Stimulated activated CD8-positive, alpha-beta memory T cell treated with anti-CD3 and anti-CD28 coated beads, Interleukin-12 subunit alpha, Interleukin-12 subunit beta, amount 100 ng/mL, for 4 hours (primary cell): ENCODE results near the gene CCR5.
"Not testable (repeated sequence)": the region's sequence is repeated elsewhere in the genome, so short reads cannot be mapped to it uniquely, and the experiment has no call there.

ENCODE experiments used
- DNase-seq: peaks from one replicate; pipeline ENCODE4 v3.0.0-alpha.2; 2020; ENCODE audit warnings: low read depth

Gene CCR5

DNA sequence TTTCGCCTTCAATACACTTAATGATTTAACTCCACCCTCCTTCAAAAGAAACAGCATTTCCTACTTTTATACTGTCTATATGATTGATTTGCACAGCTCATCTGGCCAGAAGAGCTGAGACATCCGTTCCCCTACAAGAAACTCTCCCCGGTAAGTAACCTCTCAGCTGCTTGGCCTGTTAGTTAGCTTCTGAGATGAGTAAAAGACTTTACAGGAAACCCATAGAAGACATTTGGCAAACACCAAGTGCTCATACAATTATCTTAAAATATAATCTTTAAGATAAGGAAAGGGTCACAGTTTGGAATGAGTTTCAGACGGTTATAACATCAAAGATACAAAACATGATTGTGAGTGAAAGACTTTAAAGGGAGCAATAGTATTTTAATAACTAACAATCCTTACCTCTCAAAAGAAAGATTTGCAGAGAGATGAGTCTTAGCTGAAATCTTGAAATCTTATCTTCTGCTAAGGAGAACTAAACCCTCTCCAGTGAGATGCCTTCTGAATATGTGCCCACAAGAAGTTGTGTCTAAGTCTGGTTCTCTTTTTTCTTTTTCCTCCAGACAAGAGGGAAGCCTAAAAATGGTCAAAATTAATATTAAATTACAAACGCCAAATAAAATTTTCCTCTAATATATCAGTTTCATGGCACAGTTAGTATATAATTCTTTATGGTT is at the start of gene CCR5:
Gene CCR5 (plus strand): TSS at position 108 of the 680 bp plus-strand sequence. CDS start 1,957 bp downstream, outside the sequence.
- DNase-seq, result no peak

DNA sequence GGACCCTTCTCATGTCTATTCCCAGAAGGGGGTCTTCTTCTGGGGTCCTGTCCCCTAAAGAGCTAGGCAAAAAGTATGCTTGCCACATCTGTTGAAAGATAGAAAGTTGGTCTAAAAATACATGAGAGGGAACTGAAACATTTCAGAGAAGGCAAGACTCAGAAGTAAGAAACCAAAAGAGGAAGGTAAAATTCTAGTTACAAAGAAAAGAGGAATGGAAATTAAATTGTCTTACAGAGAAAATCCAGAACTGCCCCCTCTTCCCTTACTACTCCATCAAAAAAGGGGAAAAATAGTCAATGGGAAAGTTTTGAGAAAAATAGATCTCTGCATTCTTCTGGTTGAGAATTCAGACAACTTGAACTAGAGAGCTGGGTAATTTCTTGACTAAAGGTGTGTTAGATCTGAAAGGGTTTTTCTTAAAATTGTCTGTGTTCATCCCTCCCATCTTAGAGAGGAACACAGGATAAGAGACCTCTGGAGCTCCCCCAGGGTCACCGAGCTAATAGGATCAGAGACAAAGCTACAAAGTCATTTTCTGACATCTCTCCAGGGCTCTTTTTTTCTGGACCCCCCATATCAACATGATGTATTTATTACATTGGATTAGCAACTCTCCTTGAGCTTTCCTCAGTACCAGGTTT is 49.2 kb upstream of the CCR5 start:
- no peak for DNase-seq

DNA sequence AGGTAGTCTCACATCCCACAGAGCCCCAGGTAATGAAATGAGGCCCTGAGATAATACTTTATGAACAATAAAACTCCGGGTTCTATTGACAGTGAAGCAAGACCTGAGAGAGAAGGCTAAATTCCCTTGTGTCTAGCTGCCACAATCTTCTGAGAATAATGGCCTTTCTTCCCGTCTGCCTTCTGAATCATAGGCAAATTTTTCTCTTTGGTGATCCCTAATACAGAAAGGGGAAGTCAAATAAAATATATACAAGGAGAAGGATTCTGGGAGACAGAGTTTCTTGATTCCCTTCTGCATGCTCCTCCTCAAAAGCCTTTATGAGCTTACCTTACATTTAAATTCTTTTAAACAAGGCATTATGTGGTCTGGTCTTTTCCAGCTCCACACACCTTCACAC is 46.7 kb upstream of the CCR5 start:
- DNase-seq, result no peak

DNA sequence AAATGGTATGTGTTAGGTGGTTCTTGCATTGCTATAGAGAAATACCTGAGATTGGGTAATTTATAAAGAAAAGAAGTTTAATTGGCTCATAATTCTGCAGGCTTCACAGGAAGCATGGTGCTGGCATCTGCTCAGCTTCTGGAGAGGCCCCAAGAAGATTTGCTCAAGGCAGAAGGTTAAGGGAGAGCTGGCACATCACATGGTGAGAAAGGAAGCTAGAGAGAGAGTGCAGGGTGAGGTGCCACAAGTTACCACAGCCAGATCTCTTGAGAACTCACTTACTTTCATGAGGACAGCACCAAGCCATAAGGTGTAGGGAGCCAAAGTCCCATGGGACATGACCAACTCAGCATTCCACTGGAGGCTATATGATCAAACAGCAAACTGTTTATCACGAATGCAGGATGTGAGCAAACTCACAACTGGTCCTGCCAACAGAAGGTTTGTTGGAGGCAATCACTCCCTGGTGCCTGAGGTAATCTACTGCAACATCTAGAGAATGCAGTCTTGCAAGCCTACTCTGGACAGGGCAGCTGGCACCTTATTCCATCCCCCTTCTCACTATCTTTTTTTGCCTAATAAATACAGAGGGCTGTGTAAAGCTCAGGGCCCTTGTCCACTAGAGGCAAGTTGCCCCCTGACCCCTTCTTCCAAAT is 45.0 kb upstream of the CCR5 start:
- DNase-seq, result no peak

DNA sequence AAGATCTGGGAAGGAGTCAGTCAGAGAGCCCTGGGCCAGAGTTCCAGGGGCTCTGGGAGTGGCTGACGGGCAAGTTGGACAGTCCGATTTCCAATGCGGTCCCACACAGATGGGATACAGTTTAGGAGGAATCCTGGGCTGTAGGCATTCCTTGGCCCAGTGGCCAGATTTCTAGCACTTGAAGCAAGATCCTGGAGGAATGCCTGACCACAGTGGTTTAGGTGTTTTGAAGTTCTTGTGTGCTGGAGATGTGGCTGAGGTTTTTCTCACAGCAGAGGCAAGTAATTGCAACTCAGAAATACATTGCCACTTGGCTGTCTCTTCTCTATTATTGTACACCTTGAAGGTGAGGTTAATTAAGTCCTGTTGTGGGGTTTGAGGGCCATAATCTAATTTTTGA is 40.1 kb upstream of the CCR5 start:
- DNase-seq, result not testable (repeated sequence)

DNA sequence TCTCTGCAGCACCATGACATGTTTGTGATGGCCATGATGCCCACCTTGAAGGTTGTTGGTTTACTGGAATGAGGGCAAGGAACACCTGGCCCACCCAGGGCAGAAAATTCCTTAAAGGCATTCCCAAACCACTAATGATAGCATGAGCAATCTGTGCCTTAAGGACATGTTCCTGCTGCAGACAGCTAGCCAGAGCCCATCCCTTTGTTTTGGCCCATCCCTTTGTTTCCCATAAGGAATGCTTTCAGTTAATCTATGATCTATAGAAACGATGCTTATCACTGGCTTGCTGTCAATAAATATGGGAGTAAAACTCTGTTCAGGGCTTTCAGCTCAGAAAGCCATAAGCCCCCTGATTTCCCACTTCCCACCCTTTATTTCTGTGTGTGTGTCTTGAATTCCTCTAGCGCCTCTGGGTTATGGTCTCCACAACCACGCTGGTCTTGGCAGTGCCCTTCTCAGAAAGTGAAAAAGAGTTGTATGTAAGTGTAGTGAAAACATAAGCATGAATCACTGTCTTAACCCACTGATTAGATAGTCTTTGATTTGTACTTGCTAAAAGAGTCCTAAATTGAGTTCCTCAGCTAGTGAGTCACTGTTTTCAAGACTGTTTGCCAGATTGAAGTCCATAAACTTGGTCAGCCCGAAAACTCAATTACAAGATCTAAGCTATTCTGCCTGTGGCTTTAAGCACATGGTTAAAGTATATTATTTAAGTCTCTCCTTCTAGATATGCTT is 35.8 kb upstream of the CCR5 start:
- no peak for DNase-seq

DNA sequence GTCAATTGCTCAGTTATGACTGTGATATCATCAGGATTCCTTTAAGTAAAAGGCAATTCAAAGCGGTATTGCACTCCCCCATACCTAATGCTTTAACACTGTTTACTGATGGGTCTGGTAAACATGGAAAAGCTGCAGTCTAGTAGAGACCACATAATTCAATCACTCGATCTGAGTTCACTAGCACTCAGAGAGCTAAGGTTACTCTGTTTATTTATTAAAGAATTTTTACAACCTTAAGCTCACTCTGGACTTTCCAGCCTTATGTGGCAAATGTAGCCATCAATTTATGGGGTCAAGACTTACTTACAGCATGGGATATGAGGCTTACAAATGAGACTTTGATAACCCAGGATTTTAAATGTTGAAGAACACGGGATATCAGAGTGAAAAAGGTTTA is 35.2 kb upstream of the CCR5 start:
- no peak for DNase-seq

DNA sequence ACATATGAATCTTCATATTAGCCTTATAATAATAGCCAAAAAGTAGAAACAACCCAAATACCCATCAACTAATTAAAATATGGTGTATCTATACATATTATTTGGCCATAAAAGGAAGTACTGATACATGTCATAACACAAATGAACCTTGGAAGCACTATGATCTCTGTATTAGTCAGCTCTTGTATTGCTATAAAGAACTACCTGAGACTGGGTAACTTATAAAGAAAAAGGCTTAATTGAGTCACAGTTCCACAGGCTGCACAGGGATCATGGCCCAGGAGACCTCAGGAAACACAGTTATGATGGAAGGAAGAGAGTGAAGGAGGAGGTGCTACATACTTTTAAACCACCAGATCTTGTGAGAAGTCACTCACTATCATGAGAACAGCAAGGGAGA is 32.8 kb upstream of the CCR5 start:
- no peak for DNase-seq

DNA sequence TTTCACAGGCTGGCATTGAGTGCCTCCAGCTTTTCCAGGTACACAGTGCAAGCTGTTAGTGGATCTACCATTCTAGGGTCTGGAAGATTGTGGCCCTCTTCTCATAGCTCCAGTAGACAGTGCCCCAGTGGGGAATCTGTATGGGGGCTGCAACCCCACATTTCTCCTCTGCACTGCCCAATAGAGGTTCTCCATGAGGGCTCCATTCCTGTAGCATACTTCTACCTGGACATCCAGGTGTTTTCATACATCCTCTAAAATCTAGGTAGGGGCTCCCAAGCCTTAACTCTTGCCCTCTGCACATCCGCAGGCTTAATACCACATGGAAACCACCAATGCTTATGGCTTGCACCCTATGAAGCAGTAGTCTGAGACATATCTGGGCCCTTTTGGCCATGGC is 31.9 kb upstream of the CCR5 start:
- DNase-seq, result no peak

DNA sequence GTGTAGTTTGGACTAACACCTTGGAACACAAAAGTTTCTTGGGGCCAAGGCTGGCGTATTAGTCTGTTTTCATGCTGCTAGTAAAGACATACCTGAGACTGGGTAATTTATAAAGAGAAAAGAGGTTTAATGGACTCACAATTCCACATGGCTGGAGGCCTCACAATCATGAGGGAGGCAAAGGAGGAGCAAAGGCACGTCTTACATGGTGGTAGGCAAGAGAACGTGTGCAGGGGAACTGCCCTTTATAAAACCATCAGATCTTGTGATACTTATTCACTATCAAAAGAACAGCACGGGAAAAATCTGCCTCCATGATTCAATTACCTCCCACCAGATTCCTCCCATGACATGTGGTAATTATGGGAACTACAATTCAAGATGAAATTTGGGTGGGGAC is 26.3 kb upstream of the CCR5 start:
- no peak for DNase-seq

DNA sequence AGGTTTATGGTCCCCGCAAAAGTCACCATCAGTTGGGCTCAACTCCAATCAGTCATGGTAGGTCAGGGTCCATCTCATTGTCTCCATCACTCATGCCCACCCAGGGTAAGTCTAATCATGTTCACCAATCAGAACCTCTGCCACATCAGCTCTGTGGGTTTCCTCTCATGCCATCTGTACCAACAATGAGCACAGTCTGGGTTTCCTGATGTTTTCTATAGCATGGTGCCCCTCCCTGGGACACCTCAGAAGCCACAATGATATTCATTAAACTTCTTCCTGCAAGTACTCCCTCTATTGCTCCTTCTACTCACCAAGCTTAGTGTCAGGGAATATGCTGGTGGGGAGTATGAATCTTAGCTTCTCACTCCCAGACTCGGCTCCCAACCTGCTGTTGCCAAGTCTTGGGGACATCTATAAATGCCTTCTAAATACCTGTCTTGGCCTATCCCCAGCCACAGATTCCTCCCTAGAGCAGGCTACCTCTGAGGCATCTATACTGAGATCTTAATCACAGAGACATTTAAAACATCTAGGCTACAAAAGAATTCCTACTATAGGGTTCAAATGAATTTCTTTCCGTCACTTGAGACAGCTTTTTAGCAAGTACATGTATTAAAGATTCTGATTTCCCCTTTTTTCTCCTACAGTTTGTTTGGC is 21.8 kb upstream of the CCR5 start:
- DNase-seq, result no peak

DNA sequence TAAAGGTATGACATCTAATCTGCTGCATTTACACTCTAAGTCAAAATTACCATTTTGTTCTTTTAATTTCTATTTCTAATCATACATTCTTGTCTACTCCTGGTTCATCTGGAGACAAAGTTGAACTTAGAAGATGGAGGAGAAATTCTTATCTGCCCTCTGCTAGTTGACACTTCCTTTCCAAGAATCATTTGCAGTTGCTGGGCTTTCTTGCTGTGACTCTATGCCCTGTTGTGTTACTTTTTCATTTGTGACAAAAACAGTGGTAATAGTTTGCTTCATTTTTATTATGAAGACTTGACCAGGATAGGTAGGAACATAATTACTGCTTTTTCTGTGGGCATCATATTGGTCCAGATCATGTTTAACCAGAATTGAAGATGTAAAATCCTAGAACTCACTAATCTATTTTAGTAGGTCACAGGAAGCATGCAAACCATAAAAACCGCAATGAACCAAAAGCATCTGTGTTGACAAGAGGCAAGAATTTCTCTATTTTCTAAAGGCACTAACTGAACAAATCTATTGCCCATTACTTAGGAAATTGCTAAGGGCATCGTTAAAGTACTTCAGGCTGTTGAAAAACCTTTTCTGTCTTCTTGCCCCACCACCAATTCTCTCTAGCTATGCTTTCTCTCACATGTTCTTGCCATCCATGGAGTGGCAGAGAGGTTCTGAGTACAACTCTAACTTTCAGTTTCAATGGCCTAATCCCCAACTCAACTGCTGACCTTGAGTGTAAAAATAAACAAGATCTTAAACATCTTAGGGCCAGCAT is 21.1 kb upstream of the CCR5 start:
- no peak for DNase-seq

DNA sequence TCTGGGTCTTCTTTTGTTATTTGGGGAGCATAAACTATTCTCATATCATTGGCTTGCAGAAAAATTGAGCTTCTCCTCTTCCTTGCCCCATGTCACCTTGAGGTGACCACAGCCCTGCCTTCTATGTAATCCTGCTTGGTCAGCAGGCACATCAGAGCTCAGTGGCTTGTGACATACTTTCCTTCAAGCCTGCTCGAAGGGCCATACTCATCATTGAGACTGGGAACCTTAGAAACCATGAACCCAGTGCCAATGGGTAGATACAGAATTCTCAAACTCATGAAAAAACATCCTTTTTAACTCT is 20.5 kb upstream of the CCR5 start:
- DNase-seq, result no peak

DNA sequence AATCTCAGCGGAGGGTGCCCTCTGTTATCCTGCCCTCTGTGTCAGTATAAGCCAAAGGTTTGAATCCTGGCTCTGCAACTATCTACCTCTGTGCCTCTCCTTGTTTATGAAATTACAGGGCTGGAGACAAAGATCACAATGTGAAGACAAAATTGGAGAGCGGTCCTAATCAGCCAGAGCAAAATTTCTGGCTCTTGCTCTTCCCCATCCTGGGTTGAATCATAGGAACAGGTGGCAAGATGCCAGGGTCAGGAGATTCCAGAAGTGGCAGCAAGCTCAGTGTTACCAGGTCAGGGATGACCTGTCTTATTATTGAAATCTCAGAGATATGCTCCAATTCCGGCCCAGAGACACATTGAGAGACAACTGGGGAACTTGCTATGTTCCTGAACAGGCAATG is 19.1 kb upstream of the CCR5 start:
- no peak for DNase-seq

DNA sequence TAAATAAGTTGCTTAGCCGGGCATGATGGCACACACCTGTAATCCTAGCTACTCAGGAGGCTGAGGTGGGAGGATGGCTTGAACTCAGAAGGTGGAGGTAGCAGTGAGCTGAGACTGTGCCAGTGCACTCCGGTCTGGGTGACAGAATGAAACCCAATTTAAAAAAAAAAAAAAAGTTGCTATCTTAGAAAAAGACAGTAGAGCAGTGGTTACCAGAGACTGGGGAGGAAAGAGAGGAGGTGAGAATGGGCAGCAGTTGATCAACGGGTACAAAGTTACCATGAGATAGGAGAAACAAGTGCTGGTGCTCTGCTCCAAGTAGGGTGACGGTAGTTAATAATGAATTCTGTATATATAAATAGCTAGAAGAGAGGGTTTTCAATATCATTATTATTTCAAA is 17.7 kb upstream of the CCR5 start:
- no peak for DNase-seq

DNA sequence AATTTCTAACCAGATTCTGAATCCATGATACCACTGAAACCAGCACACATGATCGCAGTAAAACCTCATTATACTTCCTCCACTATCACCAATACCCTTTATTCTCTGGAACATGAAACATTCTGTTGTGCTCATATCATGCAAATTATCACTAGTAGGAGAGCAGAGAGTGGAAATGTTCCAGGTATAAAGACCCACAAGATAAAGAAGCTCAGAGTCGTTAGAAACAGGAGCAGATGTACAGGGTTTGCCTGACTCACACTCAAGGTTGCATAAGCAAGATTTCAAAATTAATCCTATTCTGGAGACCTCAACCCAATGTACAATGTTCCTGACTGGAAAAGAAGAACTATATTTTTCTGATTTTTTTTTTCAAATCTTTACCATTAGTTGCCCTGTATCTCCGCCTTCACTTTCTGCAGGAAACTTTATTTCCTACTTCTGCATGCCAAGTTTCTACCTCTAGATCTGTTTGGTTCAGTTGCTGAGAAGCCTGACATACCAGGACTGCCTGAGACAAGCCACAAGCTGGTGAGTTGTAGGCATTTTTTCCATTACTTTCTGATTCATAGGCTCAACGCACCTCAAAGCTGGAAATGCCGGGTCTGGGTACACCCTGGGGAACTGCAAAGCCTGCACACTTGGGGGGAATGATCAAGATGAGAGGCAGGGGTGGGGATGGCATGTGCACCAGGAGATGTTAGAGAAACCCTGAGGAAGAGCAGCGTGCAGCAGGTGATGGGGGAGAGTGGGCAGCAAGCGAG is 16.9 kb upstream of the CCR5 start, which contains the start of gene CCR2:
Gene CCR2 (plus strand): TSS at position 465 of the 764 bp plus-strand sequence. CDS start 3,417 bp downstream, outside the sequence.
- DNase-seq, result no peak

DNA sequence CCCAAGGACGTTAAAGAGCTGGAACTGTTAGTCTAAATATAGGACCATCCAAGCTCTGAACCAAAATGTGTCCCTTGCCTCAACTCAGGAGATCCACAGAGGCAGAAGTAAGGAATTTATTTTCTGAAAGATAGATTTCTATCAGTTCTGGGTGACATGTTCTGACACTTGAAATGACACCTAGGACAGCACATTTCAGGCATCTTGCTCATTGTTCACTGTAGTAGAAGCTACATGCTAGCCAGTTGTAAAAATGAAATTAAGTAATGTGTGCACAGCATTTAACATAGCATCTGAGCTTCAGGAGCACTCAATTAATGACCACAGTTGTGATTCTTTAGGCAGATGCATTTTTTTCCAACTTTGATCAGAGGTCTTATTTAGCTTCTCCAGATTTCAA is 16.3 kb upstream of the CCR5 start:
- DNase-seq, result no peak

DNA sequence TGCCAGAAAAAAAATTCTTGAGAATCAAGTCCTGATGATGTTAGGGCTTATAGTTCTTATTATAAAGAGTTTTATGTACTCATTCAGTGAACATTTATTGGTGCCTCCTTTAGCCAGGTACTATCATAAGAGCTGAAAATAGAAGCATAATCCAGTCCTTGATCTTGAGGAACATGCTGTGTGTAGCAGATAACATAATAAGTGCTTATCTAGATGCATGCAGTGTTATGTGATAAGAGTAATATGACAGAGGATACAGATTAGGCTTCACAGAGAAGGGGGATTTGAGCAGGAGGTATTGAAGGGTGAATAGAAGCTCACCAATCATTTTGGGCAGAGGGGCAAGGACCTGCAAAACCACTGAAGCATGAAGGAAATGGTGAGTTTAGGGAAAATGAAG is 15.8 kb upstream of the CCR5 start:
- no peak for DNase-seq

DNA sequence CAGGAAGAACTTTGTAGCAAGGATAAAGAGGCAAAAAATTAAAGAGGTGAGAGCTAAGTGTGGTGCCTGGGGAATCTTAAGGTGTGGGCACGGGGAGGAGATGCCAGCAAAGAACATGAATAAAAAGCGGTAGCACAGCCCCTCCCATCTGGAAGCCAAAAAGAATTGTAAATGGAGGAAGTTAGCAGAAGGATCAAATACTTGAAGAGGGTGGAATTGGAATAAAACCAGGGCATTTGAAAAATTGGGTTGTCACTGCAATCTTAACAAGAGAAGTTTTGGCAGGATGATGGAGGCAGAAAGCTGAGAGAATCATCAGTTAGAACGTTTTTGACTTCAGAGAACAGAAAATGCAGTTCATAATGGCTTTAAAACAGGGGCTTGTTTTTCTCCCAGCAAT is 14.5 kb upstream of the CCR5 start:
- DNase-seq, result no peak

DNA sequence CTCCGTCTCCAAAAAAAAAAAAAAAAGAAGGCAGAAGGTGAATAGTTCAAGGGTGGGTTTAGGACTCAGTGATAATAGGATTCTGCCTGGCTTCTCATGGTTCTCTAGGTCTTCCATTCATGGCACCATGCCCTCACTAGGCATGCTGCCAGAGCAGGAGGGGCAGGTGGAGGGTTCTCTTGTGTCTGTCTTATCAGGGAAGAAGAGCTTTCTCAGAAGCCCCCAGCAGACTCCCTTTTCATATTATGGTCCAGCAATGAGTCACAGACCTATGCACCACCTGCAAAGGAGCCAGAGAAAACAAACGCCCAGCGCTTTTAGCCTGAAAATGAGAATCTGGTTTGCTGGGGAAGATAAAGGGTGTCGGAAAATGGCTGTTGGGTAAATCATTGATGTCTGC is 13.8 kb upstream of the CCR5 start:
- DNase-seq, result no peak

DNA sequence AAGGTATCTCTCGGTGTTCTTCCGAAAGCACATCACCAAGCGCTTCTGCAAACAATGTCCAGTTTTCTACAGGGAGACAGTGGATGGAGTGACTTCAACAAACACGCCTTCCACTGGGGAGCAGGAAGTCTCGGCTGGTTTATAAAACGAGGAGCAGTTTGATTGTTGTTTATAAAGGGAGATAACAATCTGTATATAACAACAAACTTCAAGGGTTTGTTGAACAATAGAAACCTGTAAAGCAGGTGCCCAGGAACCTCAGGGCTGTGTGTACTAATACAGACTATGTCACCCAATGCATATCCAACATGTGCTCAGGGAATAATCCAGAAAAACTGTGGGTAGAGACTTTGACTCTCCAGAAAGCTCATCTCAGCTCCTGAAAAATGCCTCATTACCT is 12.3 kb upstream of the CCR5 start:
- no peak for DNase-seq
